Esophagus muscularis mucosa (tissue), 4 donors: ENCODE measurements around the gene NIF3L1. TPM values are rescaled to one million over a fixed set of nuclear protein-coding genes. Genes with fewer than 3 reads are reported as not detected.

Experiments
- DNase-seq: peaks from one replicate; pipeline ENCODE4 v3.0.0-alpha.2; 2017; ENCODE audit errors: extremely low spot score
- H3K27ac ChIP-seq, 4 donors: fragments of 200-600 bp; sonication (generic); replicated peaks in 1 of 4; 1 replicate in 3 of 4; 2 replicates in 1 of 4; pipeline ENCODE4 v1.5.1; 2016 to 2019; ENCODE audit warnings: mild to moderate bottlenecking in 1 of 4
- H3K27me3 ChIP-seq, 4 donors: fragments of 200-600 bp; sonication (generic); one replicate each; pipeline versions ENCODE4 v1.5.1 to v1.6.0; 2016 to 2019
- H3K36me3 ChIP-seq, 4 donors: fragments of 200-600 bp; sonication (generic); one replicate each; pipeline ENCODE4 v1.5.1; 2016 to 2019
- H3K4me1 ChIP-seq, 4 donors: fragments of 200-600 bp; sonication (generic); one replicate each; pipeline ENCODE4 v1.5.1; 2016 to 2019
- H3K4me3 ChIP-seq, 4 donors: fragments of 200-600 bp; sonication (generic); 1 replicate in 2 of 4; 2 replicates in 2 of 4; pipeline ENCODE4 v1.5.1; 2016 to 2019; ENCODE audit warnings: mild to moderate bottlenecking in 4 of 4, moderate library complexity in 1 of 4
- H3K9me3 ChIP-seq, 4 donors: fragments of 200-600 bp; sonication (generic); 1 replicate in 3 of 4; 2 replicates in 1 of 4; pipeline ENCODE4 v1.5.1; 2016 to 2019
- EP300 ChIP-seq: sonication (generic); formaldehyde crosslinking; IDR thresholded peaks from one replicate; pipeline ENCODE4 v1.6.1; 2017; ENCODE audit warnings: antibody characterized with exemption
- POLR2A ChIP-seq: fragments of 450-650 bp; IDR thresholded peaks from one replicate; pipeline ENCODE4 v1.6.1; 2017; ENCODE audit warnings: antibody characterized with exemption, moderate library complexity, mild to moderate bottlenecking, low read depth
- POLR2AphosphoS5 ChIP-seq, 2 donors: sonication (generic); formaldehyde crosslinking; IDR thresholded peaks; one replicate each; pipeline ENCODE4 v1.6.1; 2017; ENCODE audit warnings: antibody characterized with exemption in 2 of 2
- WGBS: methylation state at CpG from one replicate; pipeline ENCODE4 v1.1.5; 2018; 5-methylcytosine and 5-hydroxymethylcytosine counted together
- intact Hi-C: fragments of 100-400 bp; cut with DNase I; formaldehyde crosslinking; loops from one replicate; pipeline ENCODE4 v1.15.1; 2023
- total RNA-seq, 4 donors: library from RNA; depleted of rRNA; stranded (reverse); fragments of >200 nt; gene quantifications; one replicate each; pipeline versions ENCODE4 v1.1.0 to v1.2.1, GENCODE V29; 2016
- TF ChIP-seq, protein P1 (sequence below), 3 experiments: fragments of 200-600 bp in 2 of 3; fragments of 450-650 bp in 1 of 3; sonication (generic) in 2 of 3; IDR thresholded peaks; one replicate each; pipeline ENCODE4 v1.5.1; 2017 to 2019; ENCODE audit warnings: antibody characterized with exemption in 3 of 3, mild to moderate bottlenecking in 2 of 3, moderate library complexity in 1 of 3

NIF3L1 gene
- total RNA-seq, 4 donors from 2014 or later: 11.8 to 21.1 (median 15.5) TPM

DNA sequence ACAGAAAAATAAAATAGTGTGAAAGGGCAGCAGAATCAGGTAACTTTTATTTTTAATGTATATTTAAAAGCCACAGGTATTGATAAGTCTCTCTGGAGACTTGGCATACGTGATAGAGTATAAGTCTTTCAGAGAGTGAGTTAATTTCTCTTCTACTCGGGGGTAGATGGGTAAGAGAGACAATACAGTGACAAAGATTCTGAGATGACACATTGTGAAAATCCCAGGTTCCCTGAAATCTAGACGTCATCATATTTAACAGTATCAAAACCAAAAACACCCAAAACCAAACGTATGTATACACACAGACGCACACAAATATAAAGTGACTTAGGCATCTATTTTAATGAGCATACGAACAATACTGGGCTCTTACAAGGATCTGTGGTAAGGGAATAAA is 33.3 kb downstream of the NIF3L1 start:
- Histone ChIP-seq H3K9me3 (no peaks in the 10 kb centered on the region), H3K36me3 (peaks cover 36 to 98% (median 83%) of the 10 kb centered on the region in 4 donors), H3K27me3 (no peaks in the 10 kb centered on the region), H3K4me1 (no peaks in the 10 kb centered on the region), H3K4me3 (no peak overlapping the region), H3K27ac (no peak overlapping the region)
- intact Hi-C loops: no loop called here
- 86% methylated on average over 6 of the region's 6 CpGs for WGBS
- TF ChIP-seq EP300 (no peak), POLR2AphosphoS5 (IDR thresholded peaks at IDR 0.05) (no peak), POLR2A (no peak)
- TF ChIP-seq, protein P1, sequence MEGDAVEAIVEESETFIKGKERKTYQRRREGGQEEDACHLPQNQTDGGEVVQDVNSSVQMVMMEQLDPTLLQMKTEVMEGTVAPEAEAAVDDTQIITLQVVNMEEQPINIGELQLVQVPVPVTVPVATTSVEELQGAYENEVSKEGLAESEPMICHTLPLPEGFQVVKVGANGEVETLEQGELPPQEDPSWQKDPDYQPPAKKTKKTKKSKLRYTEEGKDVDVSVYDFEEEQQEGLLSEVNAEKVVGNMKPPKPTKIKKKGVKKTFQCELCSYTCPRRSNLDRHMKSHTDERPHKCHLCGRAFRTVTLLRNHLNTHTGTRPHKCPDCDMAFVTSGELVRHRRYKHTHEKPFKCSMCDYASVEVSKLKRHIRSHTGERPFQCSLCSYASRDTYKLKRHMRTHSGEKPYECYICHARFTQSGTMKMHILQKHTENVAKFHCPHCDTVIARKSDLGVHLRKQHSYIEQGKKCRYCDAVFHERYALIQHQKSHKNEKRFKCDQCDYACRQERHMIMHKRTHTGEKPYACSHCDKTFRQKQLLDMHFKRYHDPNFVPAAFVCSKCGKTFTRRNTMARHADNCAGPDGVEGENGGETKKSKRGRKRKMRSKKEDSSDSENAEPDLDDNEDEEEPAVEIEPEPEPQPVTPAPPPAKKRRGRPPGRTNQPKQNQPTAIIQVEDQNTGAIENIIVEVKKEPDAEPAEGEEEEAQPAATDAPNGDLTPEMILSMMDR (IDR thresholded peaks at IDR 0.05): no peak
- DNase-seq: no peak

DNA sequence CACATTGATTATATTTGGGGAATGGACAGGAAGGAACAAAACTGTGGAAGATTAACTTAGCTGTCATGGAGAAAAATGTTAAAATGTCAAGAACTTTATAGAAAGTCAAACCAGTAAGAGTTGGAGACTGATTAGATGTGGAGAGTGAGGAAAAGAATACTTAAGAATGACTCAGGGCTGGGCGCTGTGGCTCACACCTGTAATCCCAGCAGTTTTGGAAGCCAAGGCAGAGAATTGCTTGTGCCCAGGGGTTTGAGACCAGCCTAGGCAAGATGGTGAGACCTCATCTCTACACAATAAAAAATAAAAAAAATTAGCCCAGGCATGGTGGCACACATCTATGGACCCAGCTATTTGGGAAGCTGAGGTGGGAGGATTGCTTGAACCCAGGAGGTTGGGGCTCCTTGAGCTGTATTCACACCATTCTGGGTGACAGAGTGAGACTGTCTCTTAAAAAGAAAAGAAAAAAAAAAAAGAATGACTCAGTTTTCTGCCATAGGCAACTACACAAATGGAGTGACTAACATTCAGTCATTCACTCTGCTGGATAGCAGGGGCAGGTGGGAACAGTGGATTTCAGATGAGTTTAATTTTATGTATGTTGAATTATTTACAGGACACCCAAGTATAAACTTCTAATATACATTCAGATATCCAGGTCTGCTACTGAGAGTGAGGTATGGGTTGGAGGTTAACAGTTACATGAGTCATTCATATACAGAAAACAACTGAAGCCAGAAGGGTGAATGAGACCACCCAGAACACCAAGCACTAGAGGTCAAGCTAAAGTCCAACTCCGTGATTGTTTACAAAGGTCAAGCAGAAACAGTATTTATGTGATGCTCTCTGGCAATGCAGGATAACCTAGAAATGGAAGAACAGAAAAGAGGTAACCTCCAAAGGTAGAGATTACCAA is 40.4 kb downstream of the NIF3L1 start:
- Histone ChIP-seq H3K4me1 (no peaks in the 10 kb centered on the region), H3K27me3 (no peaks in the 10 kb centered on the region), H3K9me3 (no peaks in the 10 kb centered on the region), H3K27ac (no peak overlapping the region), H3K4me3 (no peak overlapping the region), H3K36me3 (peaks cover 40 to 94% (median 80%) of the 10 kb centered on the region in 4 donors)
- DNase-seq: no peak
- TF ChIP-seq POLR2A (no peak), EP300 (no peak), POLR2AphosphoS5 (IDR thresholded peaks at IDR 0.05) (no peak)
- TF ChIP-seq, protein P1 (IDR thresholded peaks at IDR 0.05): no peak
- intact Hi-C loops: no loop called here
- WGBS: 61% methylated on average over 2 of the region's 2 CpGs

DNA sequence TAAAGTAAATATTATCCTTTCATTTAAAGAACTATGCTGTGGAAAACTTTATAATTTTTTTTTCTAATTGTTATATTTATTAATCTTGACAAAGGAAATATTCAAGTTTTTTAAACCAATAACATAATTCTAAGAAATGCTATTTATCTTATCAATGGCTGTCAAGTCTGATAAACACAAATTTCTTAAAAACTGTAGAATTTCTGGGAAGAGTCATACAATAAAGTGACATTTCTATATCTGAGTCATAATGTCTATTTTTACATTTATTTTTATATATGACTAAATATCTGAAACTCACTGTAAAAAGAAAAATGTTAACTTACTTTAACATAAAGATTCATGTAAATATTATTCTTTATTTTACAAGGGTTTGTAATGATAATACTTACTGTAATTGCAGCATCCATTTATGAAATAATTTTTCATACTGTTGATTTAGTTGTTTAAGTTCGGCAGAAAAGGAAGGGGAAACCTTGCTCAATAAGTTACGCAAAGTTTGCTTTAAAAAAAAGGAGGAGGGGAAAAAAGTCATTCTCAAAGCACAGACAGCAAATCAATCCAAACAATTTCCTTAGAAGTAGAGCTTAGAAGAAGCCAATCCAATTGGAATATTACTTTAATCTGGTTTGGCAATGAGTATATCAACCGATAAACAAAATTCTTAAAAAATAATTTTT is 41.9 kb downstream of the NIF3L1 start:
- Histone ChIP-seq H3K36me3 (peaks cover 33 to 94% (median 80%) of the 10 kb centered on the region in 4 donors), H3K4me1 (no peaks in the 10 kb centered on the region), H3K27ac (no peak overlapping the region), H3K27me3 (no peaks in the 10 kb centered on the region), H3K4me3 (no peak overlapping the region), H3K9me3 (no peaks in the 10 kb centered on the region)
- no peak for DNase-seq
- intact Hi-C loops: no loop called here
- 78% methylated on average over 3 of the region's 3 CpGs for WGBS
- TF ChIP-seq EP300: no peak
- no peak for TF ChIP-seq POLR2A
- TF ChIP-seq POLR2AphosphoS5 (IDR thresholded peaks at IDR 0.05): no peak
- TF ChIP-seq, protein P1 (IDR thresholded peaks at IDR 0.05): no peak

DNA sequence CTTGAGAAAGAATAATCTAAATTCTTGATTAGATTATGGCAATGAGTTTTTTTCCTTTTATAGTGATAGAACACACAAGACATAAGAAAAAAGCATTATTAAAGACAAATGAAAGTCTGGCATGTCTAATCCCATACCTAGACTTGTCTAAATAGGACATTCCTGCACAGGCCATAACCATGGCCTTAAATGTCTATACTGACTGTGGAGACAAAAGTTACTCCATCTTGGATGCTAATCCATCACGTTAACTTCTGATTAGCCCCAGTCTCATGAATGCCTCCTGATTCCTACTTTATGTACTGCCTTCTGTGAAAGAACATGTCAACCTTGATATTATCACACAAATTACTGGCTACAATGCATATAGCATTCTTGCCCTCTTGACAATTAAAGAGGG is 50.7 kb downstream of the NIF3L1 start:
- Histone ChIP-seq H3K36me3 (peaks cover 6 to 96% (median 68%) of the 10 kb centered on the region in 4 donors), H3K4me3 (no peak overlapping the region), H3K27me3 (no peaks in the 10 kb centered on the region), H3K9me3 (no peaks in the 10 kb centered on the region), H3K27ac (no peak overlapping the region), H3K4me1 (no peaks in the 10 kb centered on the region)
- WGBS: 100% methylated on average over 1 of the region's 1 CpG
- intact Hi-C loops: no loop called here
- TF ChIP-seq EP300: no peak
- DNase-seq: no peak

DNA sequence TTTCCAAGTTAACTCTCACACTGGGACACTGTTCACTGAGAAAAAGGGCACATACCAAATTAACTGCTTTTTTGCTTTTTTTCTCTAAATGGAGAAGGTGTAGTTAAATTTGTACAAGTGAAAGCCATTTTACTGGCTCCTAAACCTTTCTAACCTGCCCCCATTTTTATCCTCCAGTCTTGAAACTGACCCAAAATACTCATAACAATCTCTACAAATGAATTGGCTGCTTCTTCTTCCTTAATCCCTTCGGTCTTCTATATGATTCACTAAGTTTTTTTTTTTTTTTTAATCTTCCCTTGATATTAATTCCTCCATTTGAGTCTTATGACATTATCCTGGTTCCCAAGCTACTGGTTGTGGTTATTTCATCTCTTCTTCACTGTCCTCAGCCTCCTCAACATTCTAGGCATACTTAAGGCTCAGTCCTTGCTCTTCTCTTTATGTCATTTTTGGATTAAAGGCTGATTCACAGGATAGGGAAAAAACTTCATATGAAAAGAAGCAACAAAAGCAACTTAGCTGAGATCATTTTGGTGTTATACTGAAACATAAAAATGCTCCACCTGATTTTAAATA is 54.4 kb downstream of the NIF3L1 start:
- intact Hi-C loops: no loop called here
- H3K4me1 ChIP-seq: no peaks in the 10 kb centered on the region
- H3K36me3 ChIP-seq: peaks cover 19 to 96% (median 62%) of the 10 kb centered on the region in 4 donors

More for the DNA sequence above, 54.4 kb downstream of the NIF3L1 start:
- WGBS: 79% methylated on average over 1 of the region's 1 CpG
- Histone ChIP-seq H3K27me3 (no peaks in the 10 kb centered on the region), H3K4me3 (no peak overlapping the region), H3K27ac (no peak overlapping the region), H3K9me3 (no peaks in the 10 kb centered on the region)
- TF ChIP-seq POLR2AphosphoS5 (IDR thresholded peaks at IDR 0.05): no peak
- TF ChIP-seq, protein P1 (IDR thresholded peaks at IDR 0.05): no peak
- TF ChIP-seq POLR2A: no peak
- no peak for TF ChIP-seq EP300
- DNase-seq: no peak
